GM06990 (cell line): ENCODE measurements around the gene ARHGEF10L.

ENCODE experiments used
- DNase-seq: peaks from one replicate; pipeline ENCODE4 v3.0.0-alpha.2; 2011; ENCODE audit not compliant: insufficient read length; ENCODE audit errors: extremely low read depth
- H3K27me3 ChIP-seq: replicated peaks from 2 replicates; pipeline ENCODE4 v1.6.0; 2011; ENCODE audit warnings: low read length; ENCODE audit not compliant: control insufficient read depth, insufficient read depth
- H3K36me3 ChIP-seq: 2 replicates; pipeline ENCODE4 v1.5.1; 2011; ENCODE audit warnings: low read length; ENCODE audit not compliant: control insufficient read depth, insufficient read depth
- H3K4me3 ChIP-seq: replicated peaks from 2 replicates; pipeline ENCODE4 v1.5.1; 2011; ENCODE audit warnings: low read depth, mild to moderate bottlenecking, control low read depth, low read length
- TF ChIP-seq, protein P1 (sequence below): IDR thresholded peaks from 2 replicates; pipeline ENCODE4 v1.5.1; 2011; ENCODE audit warnings: low read length, control low read depth, mild to moderate bottlenecking, inconsistent platforms; ENCODE audit not compliant: insufficient read depth, poor library complexity, severe bottlenecking

The ARHGEF10L gene

DNA sequence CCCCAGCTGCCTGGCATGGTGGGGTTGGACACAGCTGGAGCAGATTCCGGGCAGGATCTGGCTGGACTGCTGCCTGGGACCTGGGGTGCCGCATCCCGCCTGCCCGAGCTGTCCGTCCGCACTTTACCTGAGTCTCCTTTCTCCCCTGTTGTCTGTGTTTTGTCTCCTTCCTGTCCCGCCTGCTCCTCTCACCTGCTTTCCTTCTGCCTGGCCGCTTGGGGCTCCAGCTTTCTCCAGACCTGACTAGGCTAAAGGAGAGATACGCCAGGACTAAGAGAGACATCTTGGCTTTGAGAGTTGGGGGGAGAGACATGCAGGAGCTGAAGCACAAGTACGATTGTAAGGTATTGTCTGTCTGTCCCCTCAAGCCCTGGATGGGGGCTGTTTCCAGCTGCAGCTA is 73.3 kb downstream of the ARHGEF10L start:
- Histone ChIP-seq H3K4me3 (no peak overlapping the region), H3K36me3 (no peaks in the 10 kb centered on the region), H3K27me3 (no peaks in the 10 kb centered on the region)
- TF ChIP-seq, protein P1, sequence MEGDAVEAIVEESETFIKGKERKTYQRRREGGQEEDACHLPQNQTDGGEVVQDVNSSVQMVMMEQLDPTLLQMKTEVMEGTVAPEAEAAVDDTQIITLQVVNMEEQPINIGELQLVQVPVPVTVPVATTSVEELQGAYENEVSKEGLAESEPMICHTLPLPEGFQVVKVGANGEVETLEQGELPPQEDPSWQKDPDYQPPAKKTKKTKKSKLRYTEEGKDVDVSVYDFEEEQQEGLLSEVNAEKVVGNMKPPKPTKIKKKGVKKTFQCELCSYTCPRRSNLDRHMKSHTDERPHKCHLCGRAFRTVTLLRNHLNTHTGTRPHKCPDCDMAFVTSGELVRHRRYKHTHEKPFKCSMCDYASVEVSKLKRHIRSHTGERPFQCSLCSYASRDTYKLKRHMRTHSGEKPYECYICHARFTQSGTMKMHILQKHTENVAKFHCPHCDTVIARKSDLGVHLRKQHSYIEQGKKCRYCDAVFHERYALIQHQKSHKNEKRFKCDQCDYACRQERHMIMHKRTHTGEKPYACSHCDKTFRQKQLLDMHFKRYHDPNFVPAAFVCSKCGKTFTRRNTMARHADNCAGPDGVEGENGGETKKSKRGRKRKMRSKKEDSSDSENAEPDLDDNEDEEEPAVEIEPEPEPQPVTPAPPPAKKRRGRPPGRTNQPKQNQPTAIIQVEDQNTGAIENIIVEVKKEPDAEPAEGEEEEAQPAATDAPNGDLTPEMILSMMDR, result no peak
- no peak for DNase-seq

DNA sequence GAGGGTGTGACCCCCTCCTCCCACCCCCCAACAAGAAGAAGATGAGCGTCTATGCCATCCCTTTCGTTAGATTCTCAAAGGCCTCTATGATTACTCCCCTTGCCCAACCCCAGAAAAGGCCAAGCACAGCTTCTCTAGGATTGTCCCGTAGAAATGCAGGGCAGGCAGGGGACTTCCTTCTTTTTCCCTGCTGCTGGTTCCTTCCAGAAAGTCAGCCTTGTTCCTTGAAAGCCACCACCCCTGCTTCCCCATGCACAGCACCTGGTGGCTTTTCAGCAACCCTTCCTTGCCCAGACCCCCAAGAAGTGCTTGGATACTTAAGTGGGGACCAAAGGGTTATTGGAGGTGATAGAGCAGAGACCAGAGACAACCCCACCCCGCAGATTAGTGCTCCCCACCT is 75.1 kb downstream of the ARHGEF10L start:
- Histone ChIP-seq H3K4me3 (no peak overlapping the region), H3K27me3 (no peaks in the 10 kb centered on the region), H3K36me3 (no peaks in the 10 kb centered on the region)
- DNase-seq, result no peak
- TF ChIP-seq, protein P1, result no peak

DNA sequence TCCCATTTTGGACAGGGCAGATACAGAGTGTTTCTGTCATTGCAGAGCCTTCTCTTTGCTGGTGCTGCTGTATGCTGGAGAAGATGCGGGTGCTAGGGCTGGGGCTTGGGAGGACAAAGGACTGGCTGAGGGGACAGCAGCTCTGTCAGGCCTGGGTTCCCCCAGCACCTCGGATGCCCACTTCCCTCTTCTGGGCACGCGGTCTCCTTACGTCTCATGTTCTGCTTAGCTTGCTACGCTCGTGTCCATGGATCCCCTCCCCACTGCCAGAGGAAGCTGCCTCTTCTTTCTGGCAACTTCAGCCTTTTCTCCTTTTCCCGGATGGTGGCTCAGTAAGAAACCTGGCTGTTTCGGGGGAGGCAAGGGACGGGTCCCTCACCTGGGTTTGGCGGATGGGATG is 75.7 kb downstream of the ARHGEF10L start:
- Histone ChIP-seq H3K36me3 (no peaks in the 10 kb centered on the region), H3K4me3 (no peak overlapping the region), H3K27me3 (no peaks in the 10 kb centered on the region)
- no peak for DNase-seq
- TF ChIP-seq, protein P1, result no peak

DNA sequence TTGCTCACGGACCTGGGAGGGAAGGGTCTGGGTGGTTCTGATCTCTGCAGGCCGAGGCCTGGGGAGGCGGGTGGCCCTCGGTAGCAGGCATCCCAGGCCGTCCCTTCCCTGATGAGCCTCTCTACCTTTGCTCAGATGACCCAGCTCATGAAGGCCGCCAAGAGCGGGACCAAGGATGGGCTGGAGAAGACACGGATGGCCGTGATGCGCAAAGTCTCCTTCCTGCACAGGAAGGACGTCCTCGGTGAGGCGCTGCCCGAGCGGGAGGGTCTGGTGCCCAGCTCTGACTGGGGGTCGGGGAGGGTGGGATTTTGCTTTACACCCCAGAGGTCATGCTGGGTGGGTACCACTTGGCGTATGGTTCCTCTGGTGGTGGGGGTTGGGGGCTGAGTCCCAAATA is 76.5 kb downstream of the ARHGEF10L start:
- DNase-seq, result no peak
- no peaks in the 10 kb centered on the region for H3K36me3 ChIP-seq
- TF ChIP-seq, protein P1, result no peak
- H3K4me3 ChIP-seq, result no peak overlapping the region
- peaks cover 3% of the 10 kb centered on the region for H3K27me3 ChIP-seq

DNA sequence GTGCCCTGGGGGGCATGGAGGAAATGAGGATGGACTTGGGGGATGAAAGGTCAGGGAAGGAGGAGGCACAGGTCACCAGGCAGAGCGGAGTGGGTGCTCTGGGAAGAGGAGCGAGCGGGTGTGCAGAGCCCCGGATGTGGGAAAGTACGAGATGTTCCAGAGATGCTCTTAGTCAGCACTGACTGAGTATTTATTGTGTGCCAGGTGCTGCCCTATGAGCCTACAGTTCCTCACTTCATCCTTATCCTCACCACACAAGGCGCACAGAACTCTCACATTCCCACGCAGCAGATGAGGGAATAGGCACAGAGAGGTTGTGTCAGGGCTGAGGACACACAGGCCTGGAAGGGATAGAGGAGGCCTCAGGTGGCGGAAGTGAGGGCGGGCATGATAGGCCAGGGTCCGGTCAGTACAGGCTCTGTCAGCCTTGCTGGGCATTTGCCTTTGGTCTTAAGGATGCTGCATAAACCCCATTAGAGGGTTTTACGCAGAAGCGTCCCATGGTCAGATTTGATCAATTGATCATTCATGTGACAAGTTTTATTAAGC is 77.3 kb downstream of the ARHGEF10L start:
- TF ChIP-seq, protein P1, result no peak
- Histone ChIP-seq H3K4me3 (no peak overlapping the region), H3K27me3 (peaks cover 3% of the 10 kb centered on the region), H3K36me3 (no peaks in the 10 kb centered on the region)
- no peak for DNase-seq
